Type B pancreatic cell (in vitro differentiated cells): ENCODE results near the gene MED27. TPM values are rescaled to one million over a fixed set of nuclear protein-coding genes. Genes with fewer than 3 reads are reported as not detected.

Experiments used
- DNase-seq: peaks from one replicate; pipeline ENCODE4 v3.0.0; 2021; ENCODE audit warnings: mixed read lengths; ENCODE audit not compliant: unreplicated experiment; ENCODE audit errors: extremely low spot score
- H3K27ac Mint-ChIP-seq: 2 replicates; pipeline ENCODE4 v1.8.0; 2021; ENCODE audit warnings: mild to moderate bottlenecking, mixed read lengths
- H3K27me3 Mint-ChIP-seq: 2 replicates; pipeline ENCODE4 v1.8.0; 2021; ENCODE audit warnings: mixed read lengths
- H3K36me3 Mint-ChIP-seq: 2 replicates; pipeline ENCODE4 v1.8.0; 2021; ENCODE audit warnings: mixed read lengths
- H3K4me1 Mint-ChIP-seq: one replicate; pipeline ENCODE4 v1.8.0; 2021; ENCODE audit warnings: mixed read lengths; ENCODE audit not compliant: unreplicated experiment
- H3K4me3 Mint-ChIP-seq: 2 replicates; pipeline ENCODE4 v1.8.0; 2021; ENCODE audit warnings: mild to moderate bottlenecking, mixed read lengths
- H3K9me3 Mint-ChIP-seq: 2 replicates; pipeline ENCODE4 v1.8.0; 2021; ENCODE audit warnings: mixed read lengths
- total RNA-seq: library from RNA; stranded (reverse); gene quantifications from 2 replicates; pipeline ENCODE4 v1.2.1, GENCODE V29; 2021; ENCODE audit warnings: low replicate concordance
- TF ChIP-seq, protein P1 (sequence below): fragments of 200-600 bp; sonication (generic); conservative IDR thresholded peaks from 2 replicates; pipeline ENCODE4 v1.5.0; 2021; ENCODE audit warnings: antibody characterized with exemption, mild to moderate bottlenecking

MED27 gene
- total RNA-seq, 1 donor from 2014 or later: 21.7 TPM

DNA sequence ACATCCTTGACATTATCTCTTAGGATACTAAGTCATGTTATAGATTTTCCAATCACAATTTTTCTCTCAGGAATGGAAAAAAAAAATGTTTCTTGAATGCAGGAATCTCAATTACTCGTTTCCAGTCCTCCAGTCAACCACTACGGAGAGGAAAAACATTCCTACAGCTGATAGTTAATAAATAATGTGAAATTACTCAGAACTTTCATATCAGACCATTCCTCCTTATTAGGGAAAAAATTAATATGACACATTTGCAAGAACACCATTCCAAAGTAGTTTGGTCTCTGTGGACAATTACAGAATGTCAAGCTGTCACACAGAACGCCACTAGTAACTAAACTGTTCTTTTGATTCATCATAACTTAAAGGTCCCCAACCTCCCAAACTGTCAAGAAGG, 31.5 kb downstream of the MED27 start:
- Mint-ChIP-seq H3K27ac (no peak overlapping the region), H3K36me3 (no peaks in the 10 kb centered on the region), H3K9me3 (no peaks in the 10 kb centered on the region), H3K27me3 (no peaks in the 10 kb centered on the region), H3K4me1 (peaks cover 9% of the 10 kb centered on the region), H3K4me3 (no peak overlapping the region)
- no peak for DNase-seq
- TF ChIP-seq, protein P1, sequence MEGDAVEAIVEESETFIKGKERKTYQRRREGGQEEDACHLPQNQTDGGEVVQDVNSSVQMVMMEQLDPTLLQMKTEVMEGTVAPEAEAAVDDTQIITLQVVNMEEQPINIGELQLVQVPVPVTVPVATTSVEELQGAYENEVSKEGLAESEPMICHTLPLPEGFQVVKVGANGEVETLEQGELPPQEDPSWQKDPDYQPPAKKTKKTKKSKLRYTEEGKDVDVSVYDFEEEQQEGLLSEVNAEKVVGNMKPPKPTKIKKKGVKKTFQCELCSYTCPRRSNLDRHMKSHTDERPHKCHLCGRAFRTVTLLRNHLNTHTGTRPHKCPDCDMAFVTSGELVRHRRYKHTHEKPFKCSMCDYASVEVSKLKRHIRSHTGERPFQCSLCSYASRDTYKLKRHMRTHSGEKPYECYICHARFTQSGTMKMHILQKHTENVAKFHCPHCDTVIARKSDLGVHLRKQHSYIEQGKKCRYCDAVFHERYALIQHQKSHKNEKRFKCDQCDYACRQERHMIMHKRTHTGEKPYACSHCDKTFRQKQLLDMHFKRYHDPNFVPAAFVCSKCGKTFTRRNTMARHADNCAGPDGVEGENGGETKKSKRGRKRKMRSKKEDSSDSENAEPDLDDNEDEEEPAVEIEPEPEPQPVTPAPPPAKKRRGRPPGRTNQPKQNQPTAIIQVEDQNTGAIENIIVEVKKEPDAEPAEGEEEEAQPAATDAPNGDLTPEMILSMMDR: no peak

DNA sequence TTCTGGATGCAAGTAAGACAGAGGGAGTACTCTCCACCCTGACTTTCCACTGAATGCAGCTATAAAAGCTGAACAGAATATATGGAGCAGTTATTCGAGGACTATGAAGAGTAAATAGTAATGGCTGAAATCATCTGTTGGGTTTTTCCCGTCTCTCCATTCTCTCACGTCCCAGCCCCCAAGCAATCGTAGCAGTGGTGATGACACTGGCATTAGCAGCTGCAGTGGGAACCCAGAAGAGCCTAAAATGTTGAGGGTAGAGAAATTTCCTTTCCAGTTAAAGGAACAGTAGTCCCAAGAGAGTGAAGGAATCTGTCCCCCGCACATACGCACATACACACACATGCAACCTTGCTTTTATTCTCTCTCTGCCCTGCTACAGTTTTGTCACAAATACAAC, 33.2 kb downstream of the MED27 start:
- TF ChIP-seq, protein P1: no peak
- no peak overlapping the region for H3K27ac Mint-ChIP-seq
- H3K36me3 Mint-ChIP-seq: no peaks in the 10 kb centered on the region
- H3K4me3 Mint-ChIP-seq: no peak overlapping the region
- H3K27me3 Mint-ChIP-seq: no peaks in the 10 kb centered on the region
- H3K4me1 Mint-ChIP-seq: peaks cover 17% of the 10 kb centered on the region
- no peak for DNase-seq
- no peaks in the 10 kb centered on the region for H3K9me3 Mint-ChIP-seq

DNA sequence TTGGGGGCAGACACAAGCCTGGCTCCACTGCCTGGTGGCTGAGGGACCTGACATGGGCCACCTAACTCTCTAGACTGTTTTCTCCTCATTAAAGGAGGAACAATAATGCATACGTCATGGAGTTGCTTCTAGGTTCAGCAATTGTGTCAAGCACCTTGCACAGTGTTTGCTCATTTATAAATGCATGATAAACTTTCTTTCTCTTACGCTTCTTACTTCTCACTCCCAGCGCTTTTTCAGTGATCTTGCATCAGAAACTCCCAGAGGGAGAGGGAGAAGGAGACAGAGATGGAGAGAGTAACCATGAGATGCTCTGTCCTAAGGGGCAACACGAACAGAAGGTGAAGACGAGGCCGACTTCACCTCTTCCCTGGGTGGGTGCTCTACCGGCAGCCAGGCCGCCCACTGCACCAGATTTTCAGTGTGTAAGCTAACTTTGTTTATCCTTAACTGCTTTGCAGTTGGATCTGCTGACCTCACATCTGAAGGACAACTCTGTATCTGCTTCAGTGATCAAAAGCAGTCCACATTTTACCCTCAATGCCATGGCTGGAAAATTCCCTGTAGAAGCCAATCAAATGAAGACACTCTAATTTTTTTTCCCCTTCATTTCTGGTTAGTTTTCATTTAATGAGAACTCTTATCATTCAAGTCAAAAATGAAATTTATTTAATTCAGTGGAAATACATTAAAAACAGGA, 35.3 kb downstream of the MED27 start:
- no peak overlapping the region for H3K4me3 Mint-ChIP-seq
- peaks cover 25% of the 10 kb centered on the region for H3K4me1 Mint-ChIP-seq
- no peak for DNase-seq
- TF ChIP-seq, protein P1: no peak
- H3K27me3 Mint-ChIP-seq: no peaks in the 10 kb centered on the region
- no peak overlapping the region for H3K27ac Mint-ChIP-seq
- no peaks in the 10 kb centered on the region for H3K9me3 Mint-ChIP-seq
- no peaks in the 10 kb centered on the region for H3K36me3 Mint-ChIP-seq

DNA sequence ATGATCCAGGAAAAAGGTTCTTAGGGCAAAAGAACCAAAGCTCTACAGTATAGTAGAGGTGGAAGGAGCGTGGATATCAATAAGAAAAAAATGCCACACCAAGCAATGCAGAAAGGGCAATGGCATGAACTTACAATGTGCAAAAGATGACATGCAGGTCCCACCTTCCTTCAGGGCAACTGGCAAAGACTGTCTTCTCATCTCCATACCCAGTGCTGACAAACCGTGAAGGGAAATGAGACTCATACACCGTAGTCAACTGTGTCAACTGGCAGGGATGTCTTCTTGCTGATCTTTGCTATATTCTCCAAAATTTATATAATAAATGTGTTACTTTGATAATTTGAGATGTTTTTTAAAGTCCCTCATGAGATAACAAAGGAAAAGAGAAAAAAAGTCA, 36.0 kb downstream of the MED27 start:
- DNase-seq: no peak
- TF ChIP-seq, protein P1: no peak
- Mint-ChIP-seq H3K9me3 (no peaks in the 10 kb centered on the region), H3K27me3 (no peaks in the 10 kb centered on the region), H3K27ac (no peak overlapping the region), H3K4me3 (no peak overlapping the region), H3K36me3 (peaks cover under 1% of the 10 kb centered on the region), H3K4me1 (peaks cover 25% of the 10 kb centered on the region)

DNA sequence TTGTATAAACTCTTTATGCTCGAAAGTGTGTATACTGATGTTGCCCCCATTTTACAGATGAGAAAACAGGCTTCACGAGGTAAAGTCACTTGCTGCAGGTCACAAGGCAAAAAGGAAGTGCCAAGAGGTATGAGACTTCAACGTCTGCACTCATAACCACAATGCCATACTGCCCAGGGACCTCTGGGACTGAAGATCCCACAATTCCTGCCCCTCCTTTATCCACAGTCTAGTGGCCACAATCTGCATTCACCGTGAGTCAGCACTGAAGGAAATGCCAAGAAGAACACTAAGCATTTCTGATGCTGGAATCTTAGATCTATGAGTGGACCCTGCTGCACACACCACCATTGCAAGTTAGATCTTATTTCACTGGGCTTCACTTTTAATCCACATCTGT, 37.3 kb downstream of the MED27 start:
- H3K27ac Mint-ChIP-seq: peak overlapping the region; percentile 52
- peaks cover 4% of the 10 kb centered on the region for H3K36me3 Mint-ChIP-seq
- peaks cover 25% of the 10 kb centered on the region for H3K4me1 Mint-ChIP-seq
- no peaks in the 10 kb centered on the region for H3K27me3 Mint-ChIP-seq
- DNase-seq: no peak
- H3K9me3 Mint-ChIP-seq: no peaks in the 10 kb centered on the region
- no peak overlapping the region for H3K4me3 Mint-ChIP-seq
- TF ChIP-seq, protein P1: no peak

DNA sequence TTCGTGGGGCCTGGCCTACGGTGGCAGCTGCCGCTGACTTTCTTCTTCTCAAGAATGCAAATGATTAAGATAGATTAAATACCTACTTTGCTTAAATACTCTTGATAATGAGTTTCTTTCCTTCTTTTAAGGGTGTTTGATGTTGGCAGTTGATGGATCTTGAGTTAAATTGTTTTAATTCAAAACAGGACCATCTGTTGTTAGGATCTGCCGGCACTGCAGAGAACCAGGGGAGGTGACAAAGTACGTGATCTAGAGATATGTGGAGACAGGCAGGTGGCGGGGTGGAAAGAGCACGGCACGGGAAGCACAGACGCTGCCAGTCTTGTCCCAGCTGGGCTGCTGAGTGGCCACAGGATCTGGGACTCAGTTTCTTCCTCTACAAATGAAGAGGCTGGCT, 37.9 kb downstream of the MED27 start:
- no peak for DNase-seq
- peak overlapping the region; percentile 52 for H3K27ac Mint-ChIP-seq
- H3K27me3 Mint-ChIP-seq: no peaks in the 10 kb centered on the region
- peaks cover 25% of the 10 kb centered on the region for H3K4me1 Mint-ChIP-seq
- TF ChIP-seq, protein P1: no peak
- H3K36me3 Mint-ChIP-seq: peaks cover 4% of the 10 kb centered on the region
- no peaks in the 10 kb centered on the region for H3K9me3 Mint-ChIP-seq
- H3K4me3 Mint-ChIP-seq: no peak overlapping the region
